Measurements from ENCODE around the gene GBP1. TPM values are rescaled to one million over a fixed set of nuclear protein-coding genes. Genes with fewer than 3 reads are reported as not detected.
"Not testable (repeated sequence)": the region's sequence is repeated elsewhere in the genome, so short reads cannot be mapped to it uniquely, and the experiment has no call there.

Gene GBP1
- total and polyA plus RNA-seq, 2 donors (not counting 1 experiment from before 2014, with no cell fraction given): 4.7 to 9.4 TPM

- POLR2A ChIA-PET; H3K27ac ChIP-seq (ENCODE audit: low read length in 2 of 2); H3K4me3 Mint-ChIP-seq; CTCF ChIA-PET; H3K9ac ChIP-seq (ENCODE audit: low read length); H3K27me3 ChIP-seq (replicated peaks in 1 of 4; ENCODE audit: control extremely low read depth in 1 of 4, control insufficient read depth in 3 of 4, insufficient read depth in 4 of 4, low read length in 3 of 4); H3K79me2 ChIP-seq (ENCODE audit: control insufficient read depth, insufficient read depth, low read length); H3K4me1 Mint-ChIP-seq; H3K4me2 ChIP-seq (replicated peaks; ENCODE audit: low read depth, low read length, poor library complexity, severe bottlenecking); DNase-seq; H3K4me1 ChIP-seq (ENCODE audit: control insufficient read depth in 2 of 2, insufficient read depth in 2 of 2, low read length in 2 of 2); H3K9me3 Mint-ChIP-seq (ENCODE audit: insufficient read depth); H2AFZ ChIP-seq (ENCODE audit: insufficient read depth, low read depth, low read length, poor library complexity, severe bottlenecking); intact Hi-C loops (cut with micrococcal nuclease); H4K20me1 ChIP-seq (ENCODE audit: control insufficient read depth, insufficient read depth, low read length, poor library complexity, severe bottlenecking); H3K27me3 Mint-ChIP-seq; H3K27ac Mint-ChIP-seq; H3K4me3 ChIP-seq (ENCODE audit: control extremely low read depth in 1 of 5, extremely low read depth in 1 of 5, insufficient read depth in 1 of 5, low read depth in 2 of 5, low read length in 4 of 5); H3K9me3 ChIP-seq (ENCODE audit: control extremely low read depth in 1 of 3, control insufficient read depth in 2 of 3, insufficient read depth in 1 of 3, low read length in 2 of 3); H3K36me3 ChIP-seq (replicated peaks in 1 of 2; ENCODE audit: control extremely low read depth in 1 of 2, control insufficient read depth in 1 of 2, extremely low read depth in 1 of 2, insufficient read depth in 2 of 2, low read length in 1 of 2); ATAC-seq (ENCODE audit: low read depth): not testable (repeated sequence)
- no CpG with 5 or more reads among the region's 2 CpGs for WGBS (ENCODE audit: insufficient coverage)
These were observed 36.0 kb downstream of the GBP1 start for GRCh38 chr1:89029051-89029450.

GRCh38 chr1:89025928-89026327, 39.1 kb downstream of the GBP1 start:
- DNase-seq (no peak), ATAC-seq (ENCODE audit: low read depth) (no peak)
- ChIA-PET CTCF (no interaction called here), POLR2A (no interaction called here)
- Histone ChIP-seq H3K36me3 (replicated peaks in 1 of 2; ENCODE audit: control extremely low read depth in 1 of 2, control insufficient read depth in 1 of 2, extremely low read depth in 1 of 2, insufficient read depth in 2 of 2, low read length in 1 of 2) (no peaks in the 10 kb centered on the region), H3K9me3 (ENCODE audit: control extremely low read depth in 1 of 3, control insufficient read depth in 2 of 3, insufficient read depth in 1 of 3, low read length in 2 of 3) (peaks cover 0 to 3% (median 1%) of the 10 kb centered on the region in 3 donors), H3K79me2 (ENCODE audit: control insufficient read depth, insufficient read depth, low read length) (peaks cover 21% of the 10 kb centered on the region), H3K4me2 (replicated peaks; ENCODE audit: low read depth, low read length, poor library complexity, severe bottlenecking) (no peak overlapping the region), H3K4me1 (ENCODE audit: control insufficient read depth in 2 of 2, insufficient read depth in 2 of 2, low read length in 2 of 2) (peaks cover 13% of the 10 kb centered on the region in 2 donors), H3K27ac (ENCODE audit: low read length in 2 of 2) (no peak overlapping the region), H4K20me1 (ENCODE audit: control insufficient read depth, insufficient read depth, low read length, poor library complexity, severe bottlenecking) (no peaks in the 10 kb centered on the region), H3K9ac (ENCODE audit: low read length) (no peak overlapping the region), H2AFZ (ENCODE audit: insufficient read depth, low read depth, low read length, poor library complexity, severe bottlenecking) (no peak overlapping the region), H3K4me3 (ENCODE audit: control extremely low read depth in 1 of 5, extremely low read depth in 1 of 5, insufficient read depth in 1 of 5, low read depth in 2 of 5, low read length in 4 of 5) (no peak overlapping the region), H3K27me3 (replicated peaks in 1 of 4; ENCODE audit: control extremely low read depth in 1 of 4, control insufficient read depth in 3 of 4, insufficient read depth in 4 of 4, low read length in 3 of 4) (no peaks in the 10 kb centered on the region)
- H3K9me3 Mint-ChIP-seq (ENCODE audit: insufficient read depth): peaks cover 5% of the 10 kb centered on the region
- intact Hi-C loops (cut with micrococcal nuclease): no loop called here
- 100% methylated on average over 1 of the region's 3 CpGs for WGBS (ENCODE audit: insufficient coverage)
- TF ChIP-seq EZH2 (IDR thresholded peaks at IDR 0.05; ENCODE audit: borderline replicate concordance, insufficient read depth, low read depth, low read length, poor library complexity, severe bottlenecking) (no peak), CTCF (IDR thresholded peaks at IDR 0.05) (no peak)
- peaks cover 24% of the 10 kb centered on the region for H3K4me1 Mint-ChIP-seq
- no peak overlapping the region for H3K27ac Mint-ChIP-seq
- H3K4me3 Mint-ChIP-seq: no peak overlapping the region
- H3K27me3 Mint-ChIP-seq: no peaks in the 10 kb centered on the region
